Osteocyte (in vitro differentiated cells): ENCODE measurements around the gene ACTR2. TPM values are rescaled to one million over a fixed set of nuclear protein-coding genes. Genes with fewer than 3 reads are reported as not detected.

Experiments used
- DNase-seq: peaks from one replicate; pipeline ENCODE4 v3.0.0; 2021; ENCODE audit warnings: mixed read lengths; ENCODE audit not compliant: unreplicated experiment; ENCODE audit errors: extremely low spot score
- H3K27ac Mint-ChIP-seq: one replicate; pipeline ENCODE4 v1.8.0; 2021; ENCODE audit warnings: mild to moderate bottlenecking, mixed read lengths; ENCODE audit not compliant: unreplicated experiment
- H3K27me3 Mint-ChIP-seq: one replicate; pipeline ENCODE4 v1.8.0; 2021; ENCODE audit warnings: mixed read lengths; ENCODE audit not compliant: unreplicated experiment
- H3K36me3 Mint-ChIP-seq: one replicate; pipeline ENCODE4 v1.8.0; 2021; ENCODE audit warnings: mixed read lengths; ENCODE audit not compliant: unreplicated experiment
- H3K4me1 Mint-ChIP-seq: one replicate; pipeline ENCODE4 v1.8.0; 2021; ENCODE audit warnings: mixed read lengths; ENCODE audit not compliant: unreplicated experiment
- H3K4me3 Mint-ChIP-seq: one replicate; pipeline ENCODE4 v1.8.0; 2021; ENCODE audit warnings: mild to moderate bottlenecking, moderate library complexity, mixed read lengths; ENCODE audit not compliant: unreplicated experiment
- H3K9me3 Mint-ChIP-seq: one replicate; pipeline ENCODE4 v1.8.0; 2021; ENCODE audit warnings: mixed read lengths; ENCODE audit not compliant: unreplicated experiment
- CTCF ChIP-seq: fragments of 200-600 bp; sonication (generic); IDR thresholded peaks from 2 replicates; pipeline ENCODE4 v1.5.0; 2021; ENCODE audit warnings: antibody characterized with exemption, mild to moderate bottlenecking, moderate library complexity
- total RNA-seq: library from RNA; stranded (reverse); gene quantifications from 2 replicates; pipeline ENCODE4 v1.2.1, GENCODE V29; 2021

Gene ACTR2
- total RNA-seq, 1 donor from 2014 or later = 277 TPM

- no peaks in the 10 kb centered on the region for H3K9me3 Mint-ChIP-seq
- peaks cover 7% of the 10 kb centered on the region for H3K4me1 Mint-ChIP-seq
- peak; percentile 89 for TF ChIP-seq CTCF
- DNase-seq = peak; percentile 90
- H3K27ac Mint-ChIP-seq = no peak overlapping the region
- peaks cover 3% of the 10 kb centered on the region for H3K27me3 Mint-ChIP-seq
- H3K4me3 Mint-ChIP-seq = no peak overlapping the region
- H3K36me3 Mint-ChIP-seq = no peaks in the 10 kb centered on the region
Measured at GRCh38 chr2:65186872-65187851, 40.5 kb upstream of the ACTR2 start.

- peaks cover 1% of the 10 kb centered on the region for H3K4me1 Mint-ChIP-seq
Measured at GRCh38 chr2:65193446-65193845, 34.2 kb upstream of the ACTR2 start.

GRCh38 chr2:65198737-65199136 lies 28.9 kb upstream of the ACTR2 start:
- no peak for DNase-seq
- Mint-ChIP-seq H3K4me1 (peaks cover 1% of the 10 kb centered on the region), H3K9me3 (no peaks in the 10 kb centered on the region), H3K27me3 (peaks cover 10% of the 10 kb centered on the region), H3K4me3 (no peak overlapping the region), H3K36me3 (no peaks in the 10 kb centered on the region), H3K27ac (no peak overlapping the region)
- TF ChIP-seq CTCF = no peak

More at GRCh38 chr2:65193446-65193845, 34.2 kb upstream of the ACTR2 start:
- no peaks in the 10 kb centered on the region for H3K9me3 Mint-ChIP-seq
- no peak for TF ChIP-seq CTCF
- no peaks in the 10 kb centered on the region for H3K36me3 Mint-ChIP-seq
- DNase-seq = no peak
- H3K27me3 Mint-ChIP-seq = peaks cover 3% of the 10 kb centered on the region
- no peak overlapping the region for H3K4me3 Mint-ChIP-seq
- H3K27ac Mint-ChIP-seq = no peak overlapping the region

- peaks cover 10% of the 10 kb centered on the region for H3K27me3 Mint-ChIP-seq
- H3K36me3 Mint-ChIP-seq = no peaks in the 10 kb centered on the region
- H3K4me3 Mint-ChIP-seq = no peak overlapping the region
- TF ChIP-seq CTCF = no peak
- H3K4me1 Mint-ChIP-seq = peaks cover 1% of the 10 kb centered on the region
- H3K27ac Mint-ChIP-seq = no peak overlapping the region
- DNase-seq = no peak
- peaks cover 4% of the 10 kb centered on the region for H3K9me3 Mint-ChIP-seq
Measured at GRCh38 chr2:65199166-65199565, 28.5 kb upstream of the ACTR2 start.

- H3K36me3 Mint-ChIP-seq = no peaks in the 10 kb centered on the region
- H3K4me1 Mint-ChIP-seq = peaks cover 1% of the 10 kb centered on the region
- H3K27ac Mint-ChIP-seq = no peak overlapping the region
- H3K27me3 Mint-ChIP-seq = peaks cover 10% of the 10 kb centered on the region
- DNase-seq = no peak
- peaks cover 6% of the 10 kb centered on the region for H3K9me3 Mint-ChIP-seq
- TF ChIP-seq CTCF = no peak
- no peak overlapping the region for H3K4me3 Mint-ChIP-seq
Measured at GRCh38 chr2:65199891-65200290, 27.7 kb upstream of the ACTR2 start.
